Natural killer cell (primary cell): ENCODE measurements around the gene TANC1. TPM values are rescaled to one million over a fixed set of nuclear protein-coding genes. Genes with fewer than 3 reads are reported as not detected.

ENCODE experiments used
- ATAC-seq, 3 donors: fragments of 150-1000 bp in 2 of 3; fragments of 200-7000 bp in 1 of 3; cut with Tn5 transposase; 1 replicate in 1 of 3; 2 replicates in 2 of 3; pipeline ENCODE4 v1.10.0; 2021; ENCODE audit warnings: mild to moderate bottlenecking in 2 of 3, moderate library complexity in 2 of 3
- DNase-seq, 2 donors: peaks; one replicate each; pipeline versions ENCODE4 v3.0.0 to v3.0.0-alpha.2; 2013 to 2021; ENCODE audit warnings: mixed read lengths in 1 of 2
- H3K27ac ChIP-seq: one replicate; pipeline ENCODE4 v1.5.1; 2013; ENCODE audit warnings: mild to moderate bottlenecking, low read length
- H3K27me3 ChIP-seq: one replicate; pipeline ENCODE4 v1.6.1; 2013; ENCODE audit warnings: low read length; ENCODE audit not compliant: control insufficient read depth, insufficient read depth
- H3K36me3 ChIP-seq: one replicate; pipeline ENCODE4 v1.6.1; 2013; ENCODE audit warnings: low read length; ENCODE audit not compliant: control insufficient read depth, insufficient read depth
- H3K4me1 ChIP-seq: one replicate; pipeline ENCODE4 v1.6.1; 2013; ENCODE audit warnings: low read length; ENCODE audit not compliant: control insufficient read depth, insufficient read depth
- H3K4me3 ChIP-seq: one replicate; pipeline ENCODE4 v1.5.1; 2013; ENCODE audit warnings: low read length
- H3K9me3 ChIP-seq: one replicate; pipeline ENCODE4 v1.6.1; 2013; ENCODE audit warnings: low read length; ENCODE audit not compliant: control insufficient read depth, insufficient read depth
- H3K27ac Mint-ChIP-seq, 2 donors: one replicate each; pipeline ENCODE4 v1.8.0; 2022; ENCODE audit warnings: mild to moderate bottlenecking in 2 of 2, mixed read lengths in 2 of 2, moderate library complexity in 1 of 2
- H3K27me3 Mint-ChIP-seq, 2 donors: one replicate each; pipeline ENCODE4 v1.8.0; 2022; ENCODE audit warnings: low read depth in 2 of 2, mixed read lengths in 2 of 2
- H3K36me3 Mint-ChIP-seq: one replicate; pipeline ENCODE4 v1.8.0; 2022; ENCODE audit warnings: mixed read lengths
- H3K4me1 Mint-ChIP-seq, 2 donors: one replicate each; pipeline ENCODE4 v1.8.0; 2022; ENCODE audit warnings: mixed read lengths in 2 of 2
- H3K4me3 Mint-ChIP-seq: one replicate; pipeline ENCODE4 v1.8.0; 2022; ENCODE audit warnings: mild to moderate bottlenecking, moderate library complexity, mixed read lengths
- H3K9me3 Mint-ChIP-seq, 2 donors: one replicate each; pipeline ENCODE4 v1.8.0; 2022; ENCODE audit warnings: mixed read lengths in 2 of 2
- CTCF ChIP-seq: fragments of 200-600 bp; IDR thresholded peaks from one replicate; pipeline ENCODE4 v1.8.0; 2022; ENCODE audit warnings: antibody characterized with exemption
- WGBS: methylation state at CpG from one replicate; pipeline ENCODE4 v1.1.7; 2013; ENCODE audit warnings: missing lambda C conversion rate; ENCODE audit not compliant: insufficient coverage; 5-methylcytosine and 5-hydroxymethylcytosine counted together
- intact Hi-C: fragments of 100-400 bp; cut with micrococcal nuclease; formaldehyde crosslinking; loops from one replicate; pipeline ENCODE4 v1.14.2; 2022
- total RNA-seq, 4 donors: library from RNA; stranded (reverse); fragments of 120-200 nt in 1 of 4; gene quantifications; one replicate each; pipeline versions ENCODE4 v1.2.3 to v1.2.4, GENCODE V29; 2013 to 2022

TANC1 gene
- total RNA-seq, 3 donors from 2014 or later (not counting 1 experiment from before 2014, with no cell fraction given), result 0.82 to 4.2 (median 1.1) TPM

- H3K27me3 Mint-ChIP-seq, result no peaks in the 10 kb centered on the region
- H3K9me3 Mint-ChIP-seq, result no peaks in the 10 kb centered on the region
- intact Hi-C loops, result no loop called here
These were observed 186.9 kb downstream of the TANC1 start for GRCh38 chr2:159155320-159155719.

GRCh38 chr2:159155791-159156190, 187.4 kb downstream of the TANC1 start:
- H3K9me3 Mint-ChIP-seq, result no peaks in the 10 kb centered on the region

More at GRCh38 chr2:159155320-159155719, 186.9 kb downstream of the TANC1 start:
- no peaks in the 10 kb centered on the region for H3K36me3 Mint-ChIP-seq
- no peaks in the 10 kb centered on the region for H3K36me3 ChIP-seq
- WGBS, result 92% methylated on average over 6 of the region's 6 CpGs
- peaks cover 20% of the 10 kb centered on the region for H3K4me1 ChIP-seq
- H3K9me3 ChIP-seq, result no peaks in the 10 kb centered on the region
- no peak overlapping the region for H3K27ac ChIP-seq
- H3K27ac Mint-ChIP-seq, result no peak overlapping the region
- DNase-seq, result no peak
- no peak for TF ChIP-seq CTCF
- peaks cover 33 to 53% of the 10 kb centered on the region in 2 donors for H3K4me1 Mint-ChIP-seq
- no peak overlapping the region for H3K4me3 Mint-ChIP-seq
- no peaks in the 10 kb centered on the region for H3K27me3 ChIP-seq
- no peak overlapping the region for H3K4me3 ChIP-seq
- no peak for ATAC-seq

GRCh38 chr2:159156834-159157233, 188.4 kb downstream of the TANC1 start:
- Mint-ChIP-seq H3K27me3 (no peaks in the 10 kb centered on the region), H3K9me3 (no peaks in the 10 kb centered on the region), H3K4me3 (no peak overlapping the region), H3K36me3 (no peaks in the 10 kb centered on the region), H3K4me1 (peaks cover 43 to 61% of the 10 kb centered on the region in 2 donors), H3K27ac (no peak overlapping the region)
- 93% methylated on average over 8 of the region's 8 CpGs for WGBS
- TF ChIP-seq CTCF, result no peak
- Histone ChIP-seq H3K9me3 (no peaks in the 10 kb centered on the region), H3K4me3 (no peak overlapping the region), H3K36me3 (no peaks in the 10 kb centered on the region), H3K27me3 (no peaks in the 10 kb centered on the region), H3K4me1 (peaks cover 21% of the 10 kb centered on the region), H3K27ac (no peak overlapping the region)
- no peak for DNase-seq
- intact Hi-C loops, result no loop called here
- no peak for ATAC-seq

More at GRCh38 chr2:159155791-159156190, 187.4 kb downstream of the TANC1 start:
- Histone ChIP-seq H3K4me1 (peaks cover 18% of the 10 kb centered on the region), H3K4me3 (no peak overlapping the region), H3K27ac (no peak overlapping the region), H3K27me3 (no peaks in the 10 kb centered on the region), H3K36me3 (no peaks in the 10 kb centered on the region), H3K9me3 (no peaks in the 10 kb centered on the region)
- DNase-seq (no peak), ATAC-seq (no peak)
- 100% methylated on average over 1 of the region's 1 CpG for WGBS
- H3K27me3 Mint-ChIP-seq, result no peaks in the 10 kb centered on the region
- H3K36me3 Mint-ChIP-seq, result no peaks in the 10 kb centered on the region
- peaks cover 33 to 57% of the 10 kb centered on the region in 2 donors for H3K4me1 Mint-ChIP-seq
- H3K4me3 Mint-ChIP-seq, result peak overlapping the region; percentile 9
- H3K27ac Mint-ChIP-seq, result no peak overlapping the region
- intact Hi-C loops, result no loop called here
- no peak for TF ChIP-seq CTCF
